Right renal pelvis (tissue), 4 donors: ENCODE results near the gene OS9. TPM values are rescaled to one million over a fixed set of nuclear protein-coding genes. Genes with fewer than 3 reads are reported as not detected.

Source experiments
- DNase-seq, 4 donors: peaks; one replicate each; pipeline ENCODE4 v3.0.0-alpha.2; 2013; ENCODE audit warnings: low read depth in 4 of 4, low spot score in 3 of 4, missing footprints in 1 of 4
- polyA plus RNA-seq, 4 donors: library from polyadenylated mRNA; unstranded; fragments of 120-200 nt; gene quantifications; one replicate each; pipeline ENCODE4 v1.2.1, GENCODE V29; 2013; ENCODE audit not compliant: insufficient read length in 4 of 4

Gene OS9
- polyA plus RNA-seq, 4 donors: 209 to 223 (median 214) TPM

GRCh38 chr12:57735198-57735855, 41.4 kb downstream of the OS9 start:
- DNase-seq: no peak

- no peak for DNase-seq
Measured at GRCh38 chr12:57735952-57736740, 42.2 kb downstream of the OS9 start.

- no peak for DNase-seq
Measured at GRCh38 chr12:57736741-57737466, 43.0 kb downstream of the OS9 start.

GRCh38 chr12:57737467-57738460, 43.8 kb downstream of the OS9 start:
- DNase-seq: no peak

GRCh38 chr12:57738661-57739237, 44.8 kb downstream of the OS9 start, which contains the start of gene AGAP2:
Gene AGAP2 (minus strand): TSS chr12:57738742. CDS start chr12:57738246, 496 bp downstream.
- no peak for DNase-seq

GRCh38 chr12:57739387-57739786, 45.5 kb downstream of the OS9 start:
- DNase-seq: no peak

GRCh38 chr12:57739914-57740538, 46.1 kb downstream of the OS9 start:
- DNase-seq: no peak

GRCh38 chr12:57740656-57741412, 46.9 kb downstream of the OS9 start:
- no peak for DNase-seq

GRCh38 chr12:57741413-57741789, 47.5 kb downstream of the OS9 start:
- no peak for DNase-seq

GRCh38 chr12:57741844-57742738, 48.2 kb downstream of the OS9 start:
- DNase-seq: no peak

GRCh38 chr12:57743769-57744168, 49.8 kb downstream of the OS9 start:
- no peak for DNase-seq

- DNase-seq: no peak
Measured at GRCh38 chr12:57744194-57744776, 50.4 kb downstream of the OS9 start.

- peak; percentile 95 to 98 (median 96) for DNase-seq
Measured at GRCh38 chr12:57744777-57745484, 51.0 kb downstream of the OS9 start, which contains the start of gene TSPAN31. Gene TSPAN31 (plus strand): TSS chr12:57745039. CDS start chr12:57745155, 116 bp downstream.

GRCh38 chr12:57745485-57745881, 51.6 kb downstream of the OS9 start:
- no peak for DNase-seq

- no peak for DNase-seq
Measured at GRCh38 chr12:57746025-57746424, 52.1 kb downstream of the OS9 start.

GRCh38 chr12:57749061-57749460, 55.1 kb downstream of the OS9 start:
- DNase-seq: no peak
